HCT116 (cell line): ENCODE data around the gene LRRTM3. TPM values are rescaled to one million over a fixed set of nuclear protein-coding genes. Genes with fewer than 3 reads are reported as not detected.

ENCODE experiments used
- CEBPB ChIP-seq: IDR thresholded peaks from 2 replicates; pipeline ENCODE4 v1.6.1; 2012; ENCODE audit warnings: low read depth
- EZH2phosphoT487 ChIP-seq: fragments of 200-600 bp; IDR thresholded peaks from 2 replicates; pipeline ENCODE4 v1.6.1; 2018; ENCODE audit warnings: antibody characterized with exemption, borderline replicate concordance
- SIN3A ChIP-seq: IDR thresholded peaks from 2 replicates; pipeline ENCODE4 v1.6.1; 2012; ENCODE audit warnings: low read depth
- total RNA-seq: library from RNA; stranded (reverse); gene quantifications from one replicate; pipeline ENCODE4 v1.2.1, GENCODE V29; 2021; ENCODE audit not compliant: unreplicated experiment
- TF ChIP-seq, protein P1 (sequence below): IDR thresholded peaks from 2 replicates; pipeline ENCODE4 v1.6.1; 2011; ENCODE audit warnings: mild to moderate bottlenecking, low read length, moderate library complexity; ENCODE audit not compliant: insufficient replicate concordance; ENCODE audit errors: extremely low read depth

LRRTM3 gene
- total RNA-seq, 1 experiment from 2014 or later, result not detected

DNA sequence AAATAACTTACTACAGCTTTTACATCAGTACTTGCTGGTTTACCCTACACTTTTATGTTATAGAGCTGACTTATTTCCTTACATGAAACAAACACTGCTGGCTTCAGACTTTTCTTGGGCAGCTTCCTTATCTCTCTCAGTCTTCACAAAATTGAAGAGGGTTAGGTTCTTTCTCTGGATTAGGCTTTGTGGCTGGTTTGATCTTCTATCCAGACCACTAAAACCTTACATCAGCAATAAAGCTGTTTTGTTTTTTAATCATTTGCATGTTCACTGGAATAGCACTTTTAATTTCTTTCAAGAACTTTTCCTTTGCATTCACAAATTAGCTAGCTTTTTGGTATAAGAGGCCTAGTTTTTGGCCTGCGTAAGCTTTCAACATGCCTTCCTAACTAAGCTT is 218.7 kb downstream of the LRRTM3 start (continued):
- TF ChIP-seq, protein P1, sequence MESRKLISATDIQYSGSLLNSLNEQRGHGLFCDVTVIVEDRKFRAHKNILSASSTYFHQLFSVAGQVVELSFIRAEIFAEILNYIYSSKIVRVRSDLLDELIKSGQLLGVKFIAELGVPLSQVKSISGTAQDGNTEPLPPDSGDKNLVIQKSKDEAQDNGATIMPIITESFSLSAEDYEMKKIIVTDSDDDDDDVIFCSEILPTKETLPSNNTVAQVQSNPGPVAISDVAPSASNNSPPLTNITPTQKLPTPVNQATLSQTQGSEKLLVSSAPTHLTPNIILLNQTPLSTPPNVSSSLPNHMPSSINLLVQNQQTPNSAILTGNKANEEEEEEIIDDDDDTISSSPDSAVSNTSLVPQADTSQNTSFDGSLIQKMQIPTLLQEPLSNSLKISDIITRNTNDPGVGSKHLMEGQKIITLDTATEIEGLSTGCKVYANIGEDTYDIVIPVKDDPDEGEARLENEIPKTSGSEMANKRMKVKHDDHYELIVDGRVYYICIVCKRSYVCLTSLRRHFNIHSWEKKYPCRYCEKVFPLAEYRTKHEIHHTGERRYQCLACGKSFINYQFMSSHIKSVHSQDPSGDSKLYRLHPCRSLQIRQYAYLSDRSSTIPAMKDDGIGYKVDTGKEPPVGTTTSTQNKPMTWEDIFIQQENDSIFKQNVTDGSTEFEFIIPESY, result no peak
- TF ChIP-seq SIN3A (no peak), CEBPB (no peak), EZH2phosphoT487 (no peak)
